SU-DHL-6 (cell line): Measurements from ENCODE around the gene ZBTB37.
"Not testable (repeated sequence)": the region's sequence is repeated elsewhere in the genome, so short reads cannot be mapped to it uniquely, and the experiment has no call there.

Experiments
- EZH2phosphoT487 ChIP-seq: fragments of 200-600 bp; sonication (generic), shearing (Covaris generic); conservative IDR thresholded peaks from 2 replicates; pipeline ENCODE4 v1.6.1; 2018; ENCODE audit warnings: mild to moderate bottlenecking, antibody characterized with exemption, low read length, moderate library complexity, mixed read lengths
- TF ChIP-seq, protein P1 (sequence below): fragments of 200-600 bp; sonication (generic); IDR thresholded peaks from one replicate; pipeline ENCODE4 v1.5.1; 2017; ENCODE audit warnings: antibody characterized with exemption, mild to moderate bottlenecking, low read length, moderate library complexity; ENCODE audit not compliant: insufficient read depth, poor library complexity, severe bottlenecking

DNA sequence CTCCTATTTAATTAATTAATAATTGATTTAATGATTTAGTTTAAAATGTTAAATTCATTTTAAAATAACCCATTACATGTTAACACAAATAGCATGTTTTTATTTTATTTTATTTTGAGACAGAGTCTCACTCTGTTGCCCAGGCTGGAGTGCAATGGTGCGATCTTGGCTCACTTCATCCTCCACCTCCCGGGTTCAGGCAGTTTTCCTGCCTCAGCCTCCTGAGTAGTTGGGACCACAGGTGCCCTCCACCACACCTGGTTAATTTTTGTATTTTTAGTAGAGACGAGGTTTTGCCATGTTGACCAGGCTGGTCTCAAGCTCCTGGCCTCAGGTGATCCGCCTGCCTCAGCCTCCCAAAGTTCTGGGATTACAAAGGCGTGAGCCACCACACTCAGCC is 8.6 kb upstream of the ZBTB37 start:
- TF ChIP-seq, protein P1, sequence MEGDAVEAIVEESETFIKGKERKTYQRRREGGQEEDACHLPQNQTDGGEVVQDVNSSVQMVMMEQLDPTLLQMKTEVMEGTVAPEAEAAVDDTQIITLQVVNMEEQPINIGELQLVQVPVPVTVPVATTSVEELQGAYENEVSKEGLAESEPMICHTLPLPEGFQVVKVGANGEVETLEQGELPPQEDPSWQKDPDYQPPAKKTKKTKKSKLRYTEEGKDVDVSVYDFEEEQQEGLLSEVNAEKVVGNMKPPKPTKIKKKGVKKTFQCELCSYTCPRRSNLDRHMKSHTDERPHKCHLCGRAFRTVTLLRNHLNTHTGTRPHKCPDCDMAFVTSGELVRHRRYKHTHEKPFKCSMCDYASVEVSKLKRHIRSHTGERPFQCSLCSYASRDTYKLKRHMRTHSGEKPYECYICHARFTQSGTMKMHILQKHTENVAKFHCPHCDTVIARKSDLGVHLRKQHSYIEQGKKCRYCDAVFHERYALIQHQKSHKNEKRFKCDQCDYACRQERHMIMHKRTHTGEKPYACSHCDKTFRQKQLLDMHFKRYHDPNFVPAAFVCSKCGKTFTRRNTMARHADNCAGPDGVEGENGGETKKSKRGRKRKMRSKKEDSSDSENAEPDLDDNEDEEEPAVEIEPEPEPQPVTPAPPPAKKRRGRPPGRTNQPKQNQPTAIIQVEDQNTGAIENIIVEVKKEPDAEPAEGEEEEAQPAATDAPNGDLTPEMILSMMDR = not testable (repeated sequence)
- not testable (repeated sequence) for TF ChIP-seq EZH2phosphoT487
